ENCODE measurements around the gene EXOC4. TPM values are rescaled to one million over a fixed set of nuclear protein-coding genes. Genes with fewer than 3 reads are reported as not detected.

Gene EXOC4
- total RNA-seq, 1 donor from 2014 or later, result 65.0 TPM

DNA sequence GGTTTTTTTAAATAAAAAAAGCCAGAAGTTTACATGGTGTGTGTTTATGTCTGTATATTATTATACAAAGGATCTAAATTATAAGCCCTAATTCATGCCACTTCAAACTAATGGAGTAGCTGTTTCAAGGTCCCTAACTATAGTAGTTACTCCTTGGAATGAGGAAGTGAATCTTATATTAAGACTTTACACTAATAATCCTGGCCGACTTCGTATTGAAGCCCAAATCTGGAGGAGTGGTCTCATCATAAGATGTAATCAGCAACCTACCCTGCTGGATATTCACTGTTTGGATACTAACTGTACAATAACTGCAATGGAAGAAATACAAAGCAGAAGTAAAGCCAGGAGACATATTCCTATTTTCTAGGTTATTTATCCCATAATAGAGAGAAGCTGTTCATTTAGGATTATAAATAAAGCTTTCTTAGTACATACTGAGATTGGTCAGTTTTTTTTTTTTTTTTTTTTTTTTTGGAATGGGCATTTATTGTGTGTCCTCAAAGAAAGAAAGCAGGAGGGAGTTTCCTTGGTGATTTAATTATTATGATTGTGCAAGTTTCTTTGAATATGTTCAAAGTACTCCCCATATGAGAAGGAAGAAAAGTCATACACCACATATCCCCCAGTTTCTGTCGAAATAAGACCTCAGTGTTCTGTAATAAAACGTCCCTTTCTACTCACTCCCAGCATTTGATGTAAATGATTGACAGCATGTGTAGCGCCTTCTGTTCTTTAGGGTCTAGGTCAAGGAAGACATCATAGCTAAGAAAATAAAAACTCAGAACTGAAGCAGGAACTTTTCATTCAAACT lies 397.8 kb downstream of the EXOC4 start:
- Mint-ChIP-seq H3K4me1 (ENCODE audit: low read depth) (no peaks in the 10 kb centered on the region), H3K9me3 (no peaks in the 10 kb centered on the region), H3K4me3 (ENCODE audit: low read depth) (no peak overlapping the region), H3K27me3 (ENCODE audit: low read depth) (no peaks in the 10 kb centered on the region), H3K27ac (no peak overlapping the region), H3K36me3 (ENCODE audit: low read depth) (no peaks in the 10 kb centered on the region)
- intact Hi-C loops (cut with micrococcal nuclease), result no loop called here
- no peak for DNase-seq (ENCODE audit: low spot score)

DNA sequence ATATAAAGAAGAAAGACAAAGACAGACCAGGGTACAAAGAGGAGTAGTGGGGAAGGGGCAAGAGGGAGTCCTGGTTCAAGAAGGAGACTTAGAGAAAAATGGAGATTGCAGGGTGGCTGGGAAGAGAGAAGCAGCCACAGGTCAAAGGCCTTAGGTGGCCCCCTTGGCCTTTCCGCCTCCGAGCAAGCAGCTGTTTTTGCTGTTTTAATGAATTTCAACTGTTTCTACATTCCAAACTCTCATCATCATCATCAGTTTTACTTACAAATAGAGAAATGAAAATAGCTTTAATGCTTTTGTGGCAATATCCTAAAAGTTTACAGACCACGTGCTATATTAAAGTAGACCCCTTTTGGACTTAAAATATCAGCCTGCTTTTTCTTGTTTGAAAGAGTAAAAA lies 399.7 kb downstream of the EXOC4 start:
- Mint-ChIP-seq H3K4me3 (ENCODE audit: low read depth) (no peak overlapping the region), H3K36me3 (ENCODE audit: low read depth) (no peaks in the 10 kb centered on the region), H3K27ac (no peak overlapping the region), H3K27me3 (ENCODE audit: low read depth) (no peaks in the 10 kb centered on the region), H3K9me3 (no peaks in the 10 kb centered on the region), H3K4me1 (ENCODE audit: low read depth) (no peaks in the 10 kb centered on the region)
- DNase-seq (ENCODE audit: low spot score), result no peak
- intact Hi-C loops (cut with micrococcal nuclease), result no loop called here

DNA sequence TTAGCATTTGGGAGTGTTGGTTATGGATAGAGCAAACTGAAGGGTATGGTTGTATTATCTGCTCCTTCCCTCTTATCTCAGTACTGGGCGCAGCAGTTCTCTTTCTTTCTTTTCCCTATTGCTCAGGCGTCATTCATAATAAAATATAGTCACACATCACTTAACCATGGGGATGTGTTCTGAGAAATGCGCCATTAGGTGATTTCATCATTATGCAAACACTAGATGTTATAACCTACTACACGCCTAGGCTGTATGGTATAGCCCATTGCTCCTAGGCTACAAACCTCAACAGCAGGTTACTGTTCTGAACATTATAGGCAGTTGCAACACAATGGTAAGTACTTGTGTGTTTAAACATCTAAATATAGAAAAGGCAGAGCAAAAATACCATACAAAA lies 401.7 kb downstream of the EXOC4 start:
- no peaks in the 10 kb centered on the region for H3K9me3 Mint-ChIP-seq
- H3K27ac Mint-ChIP-seq, result no peak overlapping the region
- peaks cover 4% of the 10 kb centered on the region for H3K4me1 Mint-ChIP-seq (ENCODE audit: low read depth)
- no peak overlapping the region for H3K4me3 Mint-ChIP-seq (ENCODE audit: low read depth)
- no peaks in the 10 kb centered on the region for H3K36me3 Mint-ChIP-seq (ENCODE audit: low read depth)
- no peak for DNase-seq (ENCODE audit: low spot score)
- intact Hi-C loops (cut with micrococcal nuclease), result no loop called here
- no peaks in the 10 kb centered on the region for H3K27me3 Mint-ChIP-seq (ENCODE audit: low read depth)

DNA sequence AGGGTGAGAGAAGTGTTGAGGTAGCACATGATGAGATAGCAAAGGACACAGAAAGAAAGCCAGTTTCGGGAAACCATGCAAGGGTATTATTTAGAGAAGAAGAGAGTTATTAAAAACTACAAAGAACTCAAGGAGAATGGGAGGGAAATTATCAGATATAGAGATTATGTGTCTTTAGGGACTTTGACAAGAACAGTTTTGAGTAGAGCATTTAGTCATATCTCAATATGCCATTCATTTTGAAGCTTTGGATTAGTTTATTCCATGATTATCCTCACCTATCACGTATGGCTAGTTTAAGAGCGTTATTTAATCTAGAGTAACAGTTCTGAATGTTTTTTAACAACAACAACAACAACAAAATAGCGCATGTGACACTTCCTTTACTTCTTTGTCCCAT lies 409.4 kb downstream of the EXOC4 start:
- Mint-ChIP-seq H3K27ac (no peak overlapping the region), H3K4me1 (ENCODE audit: low read depth) (peaks cover 21% of the 10 kb centered on the region), H3K36me3 (ENCODE audit: low read depth) (peaks cover 6% of the 10 kb centered on the region), H3K4me3 (ENCODE audit: low read depth) (no peak overlapping the region), H3K9me3 (no peaks in the 10 kb centered on the region), H3K27me3 (ENCODE audit: low read depth) (no peaks in the 10 kb centered on the region)
- no peak for DNase-seq (ENCODE audit: low spot score)
- intact Hi-C loops (cut with micrococcal nuclease), result no loop called here

DNA sequence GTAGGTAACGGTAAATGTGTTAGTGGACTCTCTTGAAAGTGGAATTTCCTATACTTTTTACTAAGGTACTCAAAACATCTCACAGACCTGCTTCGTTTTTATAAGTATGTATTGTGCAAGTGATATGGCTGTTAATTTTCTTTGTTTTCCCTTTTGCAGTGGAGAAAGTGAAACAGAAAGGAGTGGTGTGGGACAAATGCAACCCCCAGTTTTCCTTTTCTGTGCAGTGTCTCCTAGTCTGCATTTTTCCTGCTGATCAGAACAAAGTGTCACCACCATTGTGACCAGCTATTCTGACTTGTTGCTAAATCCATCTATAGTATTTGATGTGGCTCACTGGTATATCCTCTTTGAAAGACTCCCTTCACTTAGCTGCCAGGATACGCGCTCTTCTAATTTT lies 410.0 kb downstream of the EXOC4 start:
- no peaks in the 10 kb centered on the region for H3K9me3 Mint-ChIP-seq
- no peak for DNase-seq (ENCODE audit: low spot score)
- no peaks in the 10 kb centered on the region for H3K27me3 Mint-ChIP-seq (ENCODE audit: low read depth)
- H3K27ac Mint-ChIP-seq, result no peak overlapping the region
- peaks cover 21% of the 10 kb centered on the region for H3K4me1 Mint-ChIP-seq (ENCODE audit: low read depth)
- intact Hi-C loops (cut with micrococcal nuclease), result no loop called here
- H3K4me3 Mint-ChIP-seq (ENCODE audit: low read depth), result no peak overlapping the region
- H3K36me3 Mint-ChIP-seq (ENCODE audit: low read depth), result peaks cover 6% of the 10 kb centered on the region

DNA sequence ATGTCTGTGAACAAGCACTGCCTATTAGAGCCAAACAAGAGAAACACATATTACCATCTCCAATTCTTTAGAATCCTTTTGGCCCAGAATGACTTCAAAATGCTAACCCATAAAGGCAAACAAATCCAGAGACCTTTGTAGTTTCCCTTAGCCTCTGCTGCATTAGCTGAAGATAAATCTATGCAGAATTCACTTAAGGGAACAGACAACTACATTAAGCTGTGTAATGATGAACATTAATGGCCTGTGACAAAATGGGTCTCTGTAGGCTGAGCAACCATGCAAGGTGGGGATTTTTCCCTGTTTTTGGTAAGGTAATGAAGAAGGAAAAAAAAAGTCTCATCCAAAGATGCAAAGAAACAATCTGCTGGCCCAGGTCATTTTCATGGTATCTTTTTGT lies 411.6 kb downstream of the EXOC4 start:
- H3K27ac Mint-ChIP-seq, result no peak overlapping the region
- intact Hi-C loops (cut with micrococcal nuclease), result no loop called here
- no peaks in the 10 kb centered on the region for H3K9me3 Mint-ChIP-seq
- DNase-seq (ENCODE audit: low spot score), result no peak
- H3K27me3 Mint-ChIP-seq (ENCODE audit: low read depth), result no peaks in the 10 kb centered on the region
- peaks cover 6% of the 10 kb centered on the region for H3K36me3 Mint-ChIP-seq (ENCODE audit: low read depth)
- H3K4me3 Mint-ChIP-seq (ENCODE audit: low read depth), result no peak overlapping the region
- H3K4me1 Mint-ChIP-seq (ENCODE audit: low read depth), result peaks cover 16% of the 10 kb centered on the region

DNA sequence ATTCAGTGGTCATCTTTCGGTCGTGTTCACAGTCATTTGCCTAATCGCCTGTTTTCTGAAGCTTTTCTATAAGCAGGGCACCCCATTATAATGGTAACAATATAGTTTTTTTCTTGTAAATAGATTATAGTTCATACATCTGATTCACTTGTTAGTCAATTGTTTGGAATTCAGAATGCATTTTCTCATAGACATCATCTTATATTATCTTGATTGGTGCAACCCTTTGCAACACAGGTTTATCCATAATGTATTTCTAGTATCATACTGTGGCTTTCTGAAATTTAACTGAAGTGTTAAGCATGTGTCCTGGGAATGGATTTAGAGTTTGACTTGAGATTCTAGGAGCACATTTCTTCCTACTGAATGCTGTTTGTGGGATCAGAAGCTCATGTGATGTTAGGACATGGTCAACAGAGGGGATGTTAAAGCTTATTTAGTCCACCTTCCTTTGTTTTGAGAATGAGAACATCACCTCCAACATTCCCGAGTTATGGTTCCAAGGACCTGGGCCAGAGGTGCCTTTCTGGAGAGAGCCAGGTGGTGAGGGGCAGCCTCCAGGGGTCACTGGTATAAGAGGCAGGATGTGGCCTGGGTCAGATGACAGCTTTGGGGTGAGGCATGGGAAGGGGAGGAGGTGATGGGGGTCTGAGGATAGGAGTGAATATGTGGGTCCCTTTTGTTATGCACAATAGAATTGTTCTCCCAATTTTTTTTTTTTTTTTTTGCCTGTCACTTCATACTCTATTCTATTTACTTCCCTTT lies 415.6 kb downstream of the EXOC4 start:
- Mint-ChIP-seq H3K27ac (no peak overlapping the region), H3K4me3 (ENCODE audit: low read depth) (no peak overlapping the region), H3K27me3 (ENCODE audit: low read depth) (no peaks in the 10 kb centered on the region), H3K4me1 (ENCODE audit: low read depth) (peaks cover 1% of the 10 kb centered on the region), H3K9me3 (no peaks in the 10 kb centered on the region), H3K36me3 (ENCODE audit: low read depth) (peaks cover 2% of the 10 kb centered on the region)
- DNase-seq (ENCODE audit: low spot score), result no peak
- intact Hi-C loops (cut with micrococcal nuclease), result no loop called here

DNA sequence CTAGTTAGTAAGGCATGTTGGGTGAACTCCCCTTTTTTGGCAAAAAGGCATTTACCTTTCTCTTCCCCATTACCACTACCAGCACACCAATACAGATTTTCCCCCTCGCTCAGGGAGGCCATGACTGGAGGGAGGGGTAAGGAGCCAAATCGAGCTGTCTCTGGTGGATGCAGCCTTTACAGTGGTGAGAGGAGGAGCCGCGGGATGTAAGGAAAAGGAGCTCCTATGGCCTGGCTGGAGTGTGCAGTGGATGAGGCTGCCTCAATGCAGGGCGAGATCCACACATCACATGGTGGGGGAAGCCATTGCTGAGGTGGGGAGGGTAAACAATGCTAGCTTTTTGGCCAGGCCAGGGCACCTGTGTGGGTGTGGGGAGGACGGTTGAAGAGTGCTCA lies 416.2 kb downstream of the EXOC4 start:
- H3K36me3 Mint-ChIP-seq (ENCODE audit: low read depth), result no peaks in the 10 kb centered on the region
- H3K27me3 Mint-ChIP-seq (ENCODE audit: low read depth), result no peaks in the 10 kb centered on the region
- H3K9me3 Mint-ChIP-seq, result no peaks in the 10 kb centered on the region
- H3K4me1 Mint-ChIP-seq (ENCODE audit: low read depth), result no peaks in the 10 kb centered on the region
- intact Hi-C loops (cut with micrococcal nuclease), result no loop called here
- no peak for DNase-seq (ENCODE audit: low spot score)
- no peak overlapping the region for H3K27ac Mint-ChIP-seq
- no peak overlapping the region for H3K4me3 Mint-ChIP-seq (ENCODE audit: low read depth)

DNA sequence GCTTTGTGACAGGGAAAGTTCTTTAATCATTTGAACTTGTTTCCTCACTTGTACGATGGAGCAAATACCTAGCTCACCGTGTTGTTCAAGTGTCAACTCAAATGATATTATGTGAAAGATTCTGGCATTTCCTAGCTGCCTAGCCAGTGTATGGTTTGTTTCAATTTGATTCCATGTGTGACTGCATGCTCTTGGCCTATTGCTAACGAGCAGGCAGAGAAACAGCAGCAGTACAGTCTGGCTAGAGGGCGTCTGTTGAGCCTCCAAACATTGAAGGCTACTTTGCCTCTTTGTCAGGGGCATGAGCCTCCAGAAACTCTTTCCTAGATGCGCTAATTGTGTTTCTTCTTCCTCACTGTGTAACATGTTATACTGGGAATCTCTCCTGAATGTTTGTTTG lies 417.4 kb downstream of the EXOC4 start:
- intact Hi-C loops (cut with micrococcal nuclease), result no loop called here
- Mint-ChIP-seq H3K27me3 (ENCODE audit: low read depth) (no peaks in the 10 kb centered on the region), H3K27ac (no peak overlapping the region), H3K9me3 (no peaks in the 10 kb centered on the region), H3K4me3 (ENCODE audit: low read depth) (no peak overlapping the region), H3K4me1 (ENCODE audit: low read depth) (no peaks in the 10 kb centered on the region), H3K36me3 (ENCODE audit: low read depth) (no peaks in the 10 kb centered on the region)
- no peak for DNase-seq (ENCODE audit: low spot score)

DNA sequence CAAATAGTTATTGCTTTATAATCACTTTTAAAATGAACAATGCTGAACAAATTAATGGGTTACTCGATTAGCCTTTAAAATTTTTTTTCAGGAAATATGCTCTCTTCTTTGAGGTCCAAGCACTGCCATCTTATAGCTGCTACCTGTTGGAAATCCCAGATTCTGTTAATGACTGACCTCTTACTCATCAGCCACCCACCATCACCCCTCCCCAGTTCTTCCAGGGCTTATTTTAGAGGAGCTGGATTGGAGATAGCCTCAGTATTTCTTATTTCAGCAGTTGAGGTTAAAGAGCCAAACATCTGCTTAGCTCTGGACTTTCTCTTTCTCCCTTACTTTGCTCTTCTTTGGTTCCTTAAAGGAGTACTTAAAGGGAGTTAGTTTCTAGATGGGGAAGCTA lies 420.0 kb downstream of the EXOC4 start:
- H3K9me3 Mint-ChIP-seq, result no peaks in the 10 kb centered on the region
- no peak overlapping the region for H3K27ac Mint-ChIP-seq
- no peaks in the 10 kb centered on the region for H3K36me3 Mint-ChIP-seq (ENCODE audit: low read depth)
- H3K4me1 Mint-ChIP-seq (ENCODE audit: low read depth), result peaks cover 4% of the 10 kb centered on the region
- H3K4me3 Mint-ChIP-seq (ENCODE audit: low read depth), result no peak overlapping the region
- intact Hi-C loops (cut with micrococcal nuclease), result no loop called here
- no peaks in the 10 kb centered on the region for H3K27me3 Mint-ChIP-seq (ENCODE audit: low read depth)
- no peak for DNase-seq (ENCODE audit: low spot score)

DNA sequence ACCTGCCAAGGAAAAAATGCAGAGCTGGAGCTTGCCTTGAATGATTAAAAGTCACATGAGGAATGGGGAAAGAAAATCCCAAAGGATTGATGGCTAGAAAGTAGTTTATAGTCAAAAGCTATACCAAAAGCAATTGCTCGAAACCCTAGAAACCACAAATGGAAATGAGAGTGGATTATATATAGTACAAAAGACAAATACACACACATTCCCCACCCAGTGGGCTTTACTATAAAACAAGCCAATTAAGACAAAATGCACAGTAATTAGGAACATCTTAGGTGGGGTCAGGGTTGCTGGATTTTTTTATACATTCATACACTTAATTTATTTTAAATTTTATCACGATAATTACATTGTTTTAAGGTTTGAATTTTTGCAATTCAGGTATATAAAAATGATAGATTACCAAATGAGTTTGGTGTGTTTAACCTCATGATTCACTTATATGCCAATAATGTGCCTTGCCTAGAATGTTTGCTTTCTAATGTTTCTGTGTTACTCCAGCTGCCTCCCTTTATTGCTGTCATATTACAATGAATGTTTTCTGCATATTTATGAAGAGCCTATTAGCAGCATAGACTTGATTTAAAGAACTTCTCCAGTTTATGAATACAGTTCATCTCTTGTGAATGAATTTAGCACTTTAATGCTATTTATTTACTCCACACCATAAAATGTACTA lies 421.3 kb downstream of the EXOC4 start:
- Mint-ChIP-seq H3K36me3 (ENCODE audit: low read depth) (no peaks in the 10 kb centered on the region), H3K27ac (no peak overlapping the region), H3K9me3 (no peaks in the 10 kb centered on the region), H3K4me3 (ENCODE audit: low read depth) (no peak overlapping the region), H3K27me3 (ENCODE audit: low read depth) (no peaks in the 10 kb centered on the region), H3K4me1 (ENCODE audit: low read depth) (peaks cover 4% of the 10 kb centered on the region)
- intact Hi-C loops (cut with micrococcal nuclease), result no loop called here
- no peak for DNase-seq (ENCODE audit: low spot score)

DNA sequence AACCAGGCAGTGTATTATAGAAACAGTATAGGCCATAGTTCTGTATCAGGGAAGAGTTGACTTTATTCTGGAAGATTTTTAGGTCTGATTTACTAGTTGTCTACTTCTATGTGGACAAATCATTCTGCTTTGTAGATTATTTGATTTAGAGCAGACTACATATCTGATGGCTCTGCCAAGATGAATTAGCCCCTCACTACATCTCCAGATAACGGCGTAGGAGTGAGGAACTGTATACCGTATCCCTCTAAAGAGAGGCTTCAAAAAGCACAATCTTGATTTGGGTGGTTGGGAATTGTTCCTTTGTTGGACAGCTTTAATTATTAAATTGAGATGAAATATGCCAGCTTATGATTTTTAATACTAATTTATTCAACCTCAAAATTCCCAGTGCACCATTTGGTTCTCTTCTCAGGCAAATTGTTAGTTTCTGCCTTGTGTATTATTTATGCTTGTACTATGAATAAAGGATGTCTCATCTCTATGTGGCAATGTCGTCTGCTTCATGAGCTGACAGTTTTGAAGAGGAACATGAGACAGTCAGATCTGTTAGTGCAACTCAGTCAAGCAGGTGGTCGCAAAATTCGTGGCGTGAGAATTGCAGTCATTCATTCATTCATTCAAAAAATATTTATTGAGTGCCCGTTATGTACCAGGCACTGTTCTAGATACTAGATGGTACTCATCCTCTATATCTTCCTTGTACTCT lies 422.8 kb downstream of the EXOC4 start:
- DNase-seq (ENCODE audit: low spot score), result no peak
- no peaks in the 10 kb centered on the region for H3K9me3 Mint-ChIP-seq
- no peak overlapping the region for H3K27ac Mint-ChIP-seq
- no peaks in the 10 kb centered on the region for H3K36me3 Mint-ChIP-seq (ENCODE audit: low read depth)
- H3K27me3 Mint-ChIP-seq (ENCODE audit: low read depth), result no peaks in the 10 kb centered on the region
- intact Hi-C loops (cut with micrococcal nuclease), result no loop called here
- no peak overlapping the region for H3K4me3 Mint-ChIP-seq (ENCODE audit: low read depth)
- H3K4me1 Mint-ChIP-seq (ENCODE audit: low read depth), result peaks cover 4% of the 10 kb centered on the region
